Upper lobe of left lung (tissue), 6 donors: ENCODE data around the gene TMEM92. TPM values are rescaled to one million over a fixed set of nuclear protein-coding genes. Genes with fewer than 3 reads are reported as not detected.

Experiments
- ATAC-seq, 2 donors: fragments of 200-7000 bp; cut with Tn5 transposase; one replicate each; pipeline ENCODE4 v1.9.1; 2022; ENCODE audit warnings: mild to moderate bottlenecking in 2 of 2, moderate library complexity in 2 of 2; ENCODE audit not compliant: low FRiP score in 2 of 2
- DNase-seq, 2 donors: peaks; one replicate each; pipeline ENCODE4 v3.0.0-alpha.2; 2019 to 2020
- H3K27ac ChIP-seq, 4 donors: fragments of 200-600 bp; sonication (generic); one replicate each; pipeline ENCODE4 v1.5.1; 2016 to 2019
- H3K27me3 ChIP-seq, 4 donors: fragments of 200-600 bp; sonication (generic); one replicate each; pipeline ENCODE4 v1.5.1; 2017 to 2019
- H3K36me3 ChIP-seq, 4 donors: fragments of 200-600 bp; sonication (generic); one replicate each; pipeline ENCODE4 v1.5.1; 2016 to 2019
- H3K4me1 ChIP-seq, 4 donors: fragments of 200-600 bp; sonication (generic); one replicate each; pipeline ENCODE4 v1.5.1; 2018 to 2019
- H3K4me3 ChIP-seq, 4 donors: fragments of 200-600 bp; sonication (generic); one replicate each; pipeline ENCODE4 v1.5.1; 2017 to 2019; ENCODE audit warnings: mild to moderate bottlenecking in 2 of 4, moderate library complexity in 1 of 4
- H3K9me3 ChIP-seq, 4 donors: fragments of 200-600 bp; sonication (generic); one replicate each; pipeline ENCODE4 v1.5.1; 2018 to 2019
- CTCF ChIP-seq, 6 experiments: fragments of 450-650 bp in 4 of 6; fragments of 200-600 bp in 2 of 6; sonication (generic) in 2 of 6; IDR thresholded peaks; one replicate each; pipeline ENCODE4 v1.5.1; 2016 to 2019; ENCODE audit warnings: antibody characterized with exemption in 6 of 6
- EP300 ChIP-seq, 4 donors: sonication (generic); formaldehyde crosslinking; IDR thresholded peaks; one replicate each; pipeline ENCODE4 v1.5.1; 2017; ENCODE audit warnings: antibody characterized with exemption in 4 of 4, control low read depth in 2 of 4
- POLR2A ChIP-seq, 4 donors: fragments of 450-650 bp; IDR thresholded peaks; one replicate each; pipeline ENCODE4 v1.5.1; 2016 to 2017; ENCODE audit warnings: antibody characterized with exemption in 4 of 4, mild to moderate bottlenecking in 2 of 4
- POLR2AphosphoS5 ChIP-seq, 2 donors: sonication (generic); formaldehyde crosslinking; IDR thresholded peaks; one replicate each; pipeline ENCODE4 v1.5.1; 2017; ENCODE audit warnings: antibody characterized with exemption in 2 of 2
- WGBS, 2 donors: methylation state at CpG; one replicate each; pipeline ENCODE4 v1.1.5; 2017 to 2018; 5-methylcytosine and 5-hydroxymethylcytosine counted together
- total RNA-seq, 6 donors: library from RNA; depleted of rRNA in 4 of 6; stranded (reverse); fragments of >200 nt in 4 of 6; gene quantifications; one replicate each; pipeline versions ENCODE4 v1.1.0 to v1.2.1, GENCODE V29; 2016 to 2021
- donor health status: DM: no; HTN: no; CAD: no; lungs with moderate emphysema.
- donor health status: DM: no; HTN: yes; CAD: no; lungs with severe emphysema.

The TMEM92 gene
- total RNA-seq, 6 donors from 2014 or later = 1.3 to 15.7 (median 3.8) TPM

- no peaks in the 10 kb centered on the region for H3K27me3 ChIP-seq
- TF ChIP-seq POLR2AphosphoS5 (IDR thresholded peaks at IDR 0.05) (no peak), POLR2A (IDR thresholded peaks at IDR 0.05) (no peak), CTCF (IDR thresholded peaks at IDR 0.05) (no peak), EP300 (IDR thresholded peaks at IDR 0.05) (no peak)
- peak in 1 of 2 donors; percentile 65 for ATAC-seq
- no peak overlapping the region for H3K4me3 ChIP-seq
- no peaks in the 10 kb centered on the region for H3K36me3 ChIP-seq
- no peak overlapping the region for H3K27ac ChIP-seq
- no peaks in the 10 kb centered on the region for H3K9me3 ChIP-seq
- WGBS, 2 donors = 69 to 79% methylated on average over 7 to 15 of the region's 15 CpGs
- peak in 1 of 2 donors; percentile 65 for DNase-seq
- no peaks in the 10 kb centered on the region for H3K4me1 ChIP-seq
These were observed 16.5 kb upstream of the TMEM92 start for GRCh38 chr17:50257676-50258224.

GRCh38 chr17:50258647-50259476, 15.4 kb upstream of the TMEM92 start:
- DNase-seq = peak in 1 of 2 donors; percentile 56

GRCh38 chr17:50259477-50260324, 14.6 kb upstream of the TMEM92 start:
- no peak overlapping the region for H3K4me3 ChIP-seq
- no peaks in the 10 kb centered on the region for H3K36me3 ChIP-seq
- DNase-seq = peak in 1 of 2 donors; percentile 46
- no peaks in the 10 kb centered on the region for H3K27me3 ChIP-seq
- H3K27ac ChIP-seq = no peak overlapping the region
- no peaks in the 10 kb centered on the region for H3K9me3 ChIP-seq
- WGBS, 2 donors = 86 to 90% methylated on average over 18 to 19 of the region's 19 CpGs
- peaks cover 0 to 10% (median 8%) of the 10 kb centered on the region in 4 donors for H3K4me1 ChIP-seq
- TF ChIP-seq EP300 (IDR thresholded peaks at IDR 0.05) (no peak), POLR2A (IDR thresholded peaks at IDR 0.05) (no peak), POLR2AphosphoS5 (IDR thresholded peaks at IDR 0.05) (no peak), CTCF (IDR thresholded peaks at IDR 0.05) (no peak)
- ATAC-seq = peak in 1 of 2 donors; percentile 48

More at GRCh38 chr17:50258647-50259476, 15.4 kb upstream of the TMEM92 start:
- Histone ChIP-seq H3K4me1 (peaks cover 0 to 2% (median under 1%) of the 10 kb centered on the region in 4 donors), H3K4me3 (no peak overlapping the region), H3K36me3 (no peaks in the 10 kb centered on the region), H3K27ac (no peak overlapping the region), H3K27me3 (no peaks in the 10 kb centered on the region), H3K9me3 (no peaks in the 10 kb centered on the region)
- 71 to 74% methylated on average over 8 to 13 of the region's 13 CpGs for WGBS, 2 donors
- TF ChIP-seq POLR2AphosphoS5 (IDR thresholded peaks at IDR 0.05) (no peak), EP300 (IDR thresholded peaks at IDR 0.05) (no peak)
- ATAC-seq = peak in 1 of 2 donors; percentile 70

- Histone ChIP-seq H3K27ac (no peak overlapping the region), H3K4me1 (peaks cover 0 to 17% (median 15%) of the 10 kb centered on the region in 4 donors), H3K9me3 (no peaks in the 10 kb centered on the region), H3K4me3 (no peak overlapping the region), H3K27me3 (no peaks in the 10 kb centered on the region), H3K36me3 (no peaks in the 10 kb centered on the region)
- no peak for TF ChIP-seq CTCF (IDR thresholded peaks at IDR 0.05)
- no peak for TF ChIP-seq EP300 (IDR thresholded peaks at IDR 0.05)
- TF ChIP-seq POLR2A (IDR thresholded peaks at IDR 0.05) = no peak
- no peak for TF ChIP-seq POLR2AphosphoS5 (IDR thresholded peaks at IDR 0.05)
- WGBS, 2 donors = 85 to 89% methylated on average over 3 to 6 of the region's 6 CpGs
- no peak for ATAC-seq
- no peak for DNase-seq
These were observed 13.8 kb upstream of the TMEM92 start for GRCh38 chr17:50260501-50260911.
